ENCODE measurements around the gene FMR1NB.

FMR1NB gene, protein sequence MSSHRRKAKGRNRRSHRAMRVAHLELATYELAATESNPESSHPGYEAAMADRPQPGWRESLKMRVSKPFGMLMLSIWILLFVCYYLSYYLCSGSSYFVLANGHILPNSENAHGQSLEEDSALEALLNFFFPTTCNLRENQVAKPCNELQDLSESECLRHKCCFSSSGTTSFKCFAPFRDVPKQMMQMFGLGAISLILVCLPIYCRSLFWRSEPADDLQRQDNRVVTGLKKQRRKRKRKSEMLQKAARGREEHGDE

DNA sequence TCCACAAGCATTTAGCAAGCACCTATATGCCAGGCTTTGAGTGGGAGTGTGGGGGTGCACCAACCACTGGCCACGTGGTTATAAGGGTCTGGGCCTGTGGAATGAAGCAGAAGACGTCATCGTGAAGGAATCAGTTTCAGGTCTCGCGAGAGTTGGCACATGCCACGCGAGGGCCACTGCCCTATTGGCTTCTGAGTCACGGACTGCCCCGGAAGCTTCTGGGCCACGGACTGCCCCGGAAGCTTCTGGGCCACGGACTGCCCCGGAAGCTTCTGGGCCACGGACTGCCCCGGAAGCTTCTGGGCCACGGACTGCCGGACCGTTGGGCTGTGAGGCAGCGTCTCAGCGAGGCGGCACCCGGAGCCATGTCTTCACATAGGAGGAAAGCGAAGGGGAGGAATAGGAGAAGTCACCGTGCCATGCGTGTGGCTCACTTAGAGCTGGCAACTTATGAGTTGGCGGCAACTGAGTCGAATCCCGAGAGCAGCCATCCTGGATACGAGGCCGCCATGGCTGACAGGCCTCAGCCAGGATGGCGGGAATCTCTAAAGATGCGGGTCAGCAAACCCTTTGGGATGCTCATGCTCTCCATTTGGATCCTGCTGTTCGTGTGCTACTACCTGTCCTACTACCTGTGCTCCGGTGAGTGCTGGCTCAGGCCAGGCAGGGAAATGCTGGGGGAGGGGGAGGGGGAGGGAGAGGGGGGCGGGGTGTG is at the start of gene FMR1NB:
FMR1NB (plus strand) TSS at position 300 of the 715 bp plus-strand sequence; CDS start at position 366, 66 bp downstream.
- in situ Hi-C loops (cut with HindIII; ENCODE audit: low sequenced_read_pairs): no loop called here

DNA sequence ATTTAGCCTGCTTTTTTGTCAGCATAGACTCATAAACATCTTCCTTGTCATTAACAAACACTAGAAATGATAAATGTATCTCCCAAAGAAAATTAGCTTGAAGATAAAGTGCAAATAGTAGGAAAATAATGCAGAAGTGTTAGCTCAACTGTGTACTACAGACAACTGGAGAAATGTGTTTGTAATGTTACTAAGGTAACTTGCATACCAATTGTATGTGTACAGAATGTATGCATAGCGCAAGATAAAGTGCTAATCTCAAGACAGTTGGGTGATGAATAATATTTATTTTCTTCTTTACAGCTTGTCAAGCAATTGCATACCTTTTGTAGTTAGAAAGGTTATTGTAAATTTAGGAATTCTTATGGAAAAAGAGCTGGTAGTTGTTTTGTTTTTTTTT is 47.3 kb upstream of the FMR1NB start:
- in situ Hi-C loops (cut with HindIII; ENCODE audit: low sequenced_read_pairs): no loop called here

DNA sequence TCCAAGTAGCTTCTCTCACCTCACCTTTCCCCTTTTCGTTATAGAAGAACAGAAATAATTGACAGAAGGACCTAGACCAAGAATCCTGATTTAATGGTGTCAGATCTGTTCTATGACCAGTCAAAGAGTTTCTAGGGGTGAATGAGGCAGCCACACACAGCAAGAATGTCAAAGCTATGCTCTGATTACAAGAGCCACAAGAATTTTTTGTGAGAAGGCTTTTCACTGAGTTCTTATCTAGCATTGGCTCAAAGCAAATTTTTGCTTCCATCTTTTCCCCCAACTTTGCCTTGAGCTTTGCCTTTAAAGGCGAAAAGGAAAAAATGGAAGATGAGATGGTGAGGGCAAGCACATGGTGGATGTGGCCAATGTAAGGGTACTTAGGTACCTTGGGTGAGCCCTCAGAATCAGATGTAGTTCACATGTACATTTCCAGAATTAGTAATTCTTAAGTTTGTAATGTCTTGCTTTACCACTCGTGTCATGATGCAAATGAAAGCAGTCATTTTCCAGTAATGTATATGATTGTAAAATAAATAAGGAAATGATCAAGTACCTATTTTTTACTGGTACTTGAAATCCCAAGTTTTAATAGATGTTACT is 45.9 kb upstream of the FMR1NB start:
- in situ Hi-C loops (cut with HindIII; ENCODE audit: low sequenced_read_pairs): no loop called here

DNA sequence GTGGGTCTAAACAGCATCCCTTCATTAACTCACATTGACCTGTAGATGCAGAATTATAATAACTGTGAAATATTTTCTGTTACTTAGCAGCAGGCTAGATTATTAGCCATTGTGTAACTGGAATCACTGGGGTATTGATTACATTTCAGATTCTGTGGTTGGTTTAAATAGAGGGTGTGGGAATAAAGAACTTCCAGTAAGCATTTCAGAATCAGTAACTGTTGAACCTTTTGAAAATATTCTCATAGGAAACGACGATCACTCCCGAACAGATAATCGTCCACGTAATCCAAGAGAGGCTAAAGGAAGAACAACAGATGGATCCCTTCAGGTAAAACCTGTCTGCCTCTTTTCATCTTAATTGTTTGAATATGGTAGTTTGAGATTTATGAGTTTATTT is 35.9 kb upstream of the FMR1NB start:
- in situ Hi-C loops (cut with HindIII; ENCODE audit: low sequenced_read_pairs): no loop called here

DNA sequence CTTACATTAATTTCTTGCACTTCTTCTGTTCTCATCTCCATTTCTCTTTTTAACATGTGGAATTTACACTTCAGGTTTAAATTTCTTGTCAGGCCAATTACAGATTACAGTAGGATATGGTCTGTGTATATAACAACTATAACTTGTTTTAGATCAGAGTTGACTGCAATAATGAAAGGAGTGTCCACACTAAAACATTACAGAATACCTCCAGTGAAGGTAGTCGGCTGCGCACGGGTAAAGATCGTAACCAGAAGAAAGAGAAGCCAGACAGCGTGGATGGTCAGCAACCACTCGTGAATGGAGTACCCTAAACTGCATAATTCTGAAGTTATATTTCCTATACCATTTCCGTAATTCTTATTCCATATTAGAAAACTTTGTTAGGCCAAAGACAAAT is 32.6 kb upstream of the FMR1NB start:
- in situ Hi-C loops (cut with HindIII; ENCODE audit: low sequenced_read_pairs): no loop called here

DNA sequence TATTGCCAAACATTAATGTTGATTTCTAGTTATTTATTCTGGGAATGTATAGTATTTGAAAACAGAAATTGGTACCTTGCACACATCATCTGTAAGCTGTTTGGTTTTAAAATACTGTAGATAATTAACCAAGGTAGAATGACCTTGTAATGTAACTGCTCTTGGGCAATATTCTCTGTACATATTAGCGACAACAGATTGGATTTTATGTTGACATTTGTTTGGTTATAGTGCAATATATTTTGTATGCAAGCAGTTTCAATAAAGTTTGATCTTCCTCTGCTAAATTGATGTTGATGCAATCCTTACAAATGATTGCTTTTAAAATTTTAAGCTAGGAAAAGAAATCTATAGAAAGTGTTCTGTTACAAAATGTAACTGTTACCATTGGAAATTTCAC is 30.8 kb upstream of the FMR1NB start:
- in situ Hi-C loops (cut with HindIII; ENCODE audit: low sequenced_read_pairs): no loop called here

DNA sequence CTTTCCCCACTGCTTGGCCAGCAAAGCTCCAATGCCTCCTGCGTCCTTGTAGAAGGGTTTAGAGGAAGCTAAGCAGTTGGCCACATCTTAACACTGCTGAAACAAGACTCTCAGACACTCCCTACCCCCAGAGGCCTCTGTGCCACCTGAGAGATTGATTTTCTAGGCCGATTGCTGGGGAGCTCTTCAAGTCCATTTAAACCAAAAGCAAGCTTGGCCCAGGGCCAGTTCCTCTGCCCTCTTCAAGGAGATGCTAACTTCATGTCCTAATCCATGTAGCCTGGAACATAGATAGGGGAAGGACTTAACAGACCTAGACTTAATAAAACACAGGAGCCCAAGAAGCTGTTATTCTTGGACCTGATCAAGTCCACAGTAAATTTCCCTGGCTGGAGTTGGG is 27.2 kb upstream of the FMR1NB start:
- in situ Hi-C loops (cut with HindIII; ENCODE audit: low sequenced_read_pairs): no loop called here

DNA sequence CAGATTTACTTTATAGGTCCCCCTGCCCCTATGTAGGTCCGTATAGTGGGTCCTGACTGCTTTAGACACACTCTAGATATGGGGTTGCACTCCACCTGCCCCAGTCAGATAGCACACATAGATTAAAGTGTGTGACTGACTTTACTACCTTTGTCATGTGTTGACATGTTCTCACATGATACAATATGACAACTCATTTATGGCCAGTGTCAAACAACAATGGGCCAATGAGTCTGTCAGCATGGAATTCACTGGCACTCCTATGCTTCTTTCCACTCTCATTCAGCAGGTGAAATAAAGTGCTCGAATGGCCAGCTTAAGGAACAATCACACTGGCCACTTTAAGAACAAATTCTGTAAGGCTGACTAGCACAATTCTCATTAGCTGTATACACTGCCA is 23.8 kb upstream of the FMR1NB start:
- in situ Hi-C loops (cut with HindIII; ENCODE audit: low sequenced_read_pairs): no loop called here

DNA sequence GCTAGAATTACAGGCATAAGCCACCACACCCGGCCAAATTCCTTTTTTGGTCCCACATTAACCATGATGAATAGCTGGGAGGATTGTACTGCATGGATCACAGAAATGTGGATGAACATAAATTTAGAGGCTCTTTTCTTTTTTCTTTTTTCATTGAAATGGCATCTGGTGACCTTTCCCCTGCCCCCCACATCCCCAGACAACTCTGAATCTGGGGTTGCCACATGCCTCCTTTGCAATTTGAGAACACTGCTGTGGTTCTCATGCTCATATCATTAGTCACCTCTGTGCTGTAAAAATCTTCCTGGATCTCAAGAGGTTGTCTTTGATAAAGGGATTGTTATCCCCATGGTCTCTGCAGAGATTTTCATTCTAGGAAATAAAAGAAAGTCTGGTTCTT is 22.8 kb upstream of the FMR1NB start:
- in situ Hi-C loops (cut with HindIII; ENCODE audit: low sequenced_read_pairs): no loop called here

DNA sequence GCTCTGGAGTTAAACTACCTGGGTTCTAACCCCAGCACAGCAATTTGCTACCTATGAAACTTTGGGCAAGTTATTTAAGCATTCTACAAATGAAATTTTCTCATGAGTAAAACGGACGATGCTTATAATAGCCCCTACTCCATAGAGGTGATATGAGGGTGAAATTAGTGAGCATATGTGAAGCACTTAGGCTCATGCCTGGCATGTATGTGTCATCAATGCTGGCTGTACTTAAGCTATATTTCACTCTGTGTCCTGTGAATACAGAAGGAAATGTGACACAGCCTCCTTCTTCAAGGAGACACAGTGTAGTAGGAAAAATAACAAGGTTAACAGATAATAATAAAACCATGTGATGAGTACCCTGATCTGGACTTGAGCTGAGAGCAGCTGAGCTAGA is 20.4 kb upstream of the FMR1NB start:
- in situ Hi-C loops (cut with HindIII; ENCODE audit: low sequenced_read_pairs): no loop called here

DNA sequence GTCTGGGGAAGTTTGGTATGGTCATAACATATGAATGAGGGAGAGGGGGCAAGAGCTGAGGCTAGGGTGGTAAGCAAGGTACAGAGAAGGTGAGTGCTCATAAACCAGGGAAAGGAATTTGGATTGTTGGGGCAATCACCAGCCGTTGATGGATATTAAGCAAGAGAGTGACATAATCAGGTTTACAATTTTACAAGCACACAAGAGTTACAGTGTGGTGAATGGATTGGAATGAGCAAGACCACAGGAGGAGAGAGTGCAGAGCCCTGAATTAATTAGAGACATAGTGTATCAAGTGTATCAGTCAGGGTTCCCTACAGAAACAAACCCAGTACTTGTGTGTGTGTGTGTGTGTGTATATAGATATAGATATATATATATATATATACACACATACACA is 18.7 kb upstream of the FMR1NB start:
- in situ Hi-C loops (cut with HindIII; ENCODE audit: low sequenced_read_pairs): no loop called here

DNA sequence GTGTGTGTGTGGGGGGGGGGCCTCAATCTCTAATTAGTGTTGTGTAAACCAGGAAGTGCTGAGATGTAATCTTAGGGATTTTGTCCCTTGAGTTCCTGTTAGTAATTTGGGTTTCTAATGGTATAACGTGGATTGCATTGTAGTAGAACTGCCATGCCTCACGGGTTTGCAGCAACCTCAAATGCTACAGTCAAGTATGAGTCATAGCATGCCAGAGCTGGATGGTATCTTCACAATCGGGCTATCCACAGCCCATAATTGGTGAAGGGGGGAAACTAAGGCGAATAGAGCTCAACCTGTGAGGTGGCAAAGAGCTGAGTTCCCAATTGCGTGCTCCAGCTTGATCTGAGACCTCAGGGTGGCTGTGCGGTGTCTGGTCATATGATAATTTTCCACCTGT is 2.2 kb upstream of the FMR1NB start:
- in situ Hi-C loops (cut with HindIII; ENCODE audit: low sequenced_read_pairs): no loop called here

DNA sequence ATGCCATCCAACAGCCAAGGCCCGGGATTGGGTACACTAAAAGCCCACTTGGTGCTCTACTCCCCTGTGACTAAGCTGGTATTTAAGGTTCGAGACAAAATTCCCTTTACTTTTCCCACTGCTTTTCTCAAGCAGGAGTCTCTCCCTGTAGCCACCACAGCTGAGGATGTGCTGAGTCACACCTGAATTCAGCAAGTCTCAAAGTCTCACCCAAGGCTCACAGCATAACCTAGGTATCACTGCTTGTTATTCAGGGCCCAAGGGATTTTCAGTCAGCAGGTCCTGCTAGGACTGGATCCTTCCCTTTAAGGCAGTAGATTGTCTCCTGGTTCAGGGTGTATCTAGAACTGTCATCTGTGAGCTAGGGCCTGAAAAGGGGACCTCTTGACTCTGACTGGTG is 39.2 kb downstream of the FMR1NB start:
- in situ Hi-C loops (cut with HindIII; ENCODE audit: low sequenced_read_pairs): no loop called here

DNA sequence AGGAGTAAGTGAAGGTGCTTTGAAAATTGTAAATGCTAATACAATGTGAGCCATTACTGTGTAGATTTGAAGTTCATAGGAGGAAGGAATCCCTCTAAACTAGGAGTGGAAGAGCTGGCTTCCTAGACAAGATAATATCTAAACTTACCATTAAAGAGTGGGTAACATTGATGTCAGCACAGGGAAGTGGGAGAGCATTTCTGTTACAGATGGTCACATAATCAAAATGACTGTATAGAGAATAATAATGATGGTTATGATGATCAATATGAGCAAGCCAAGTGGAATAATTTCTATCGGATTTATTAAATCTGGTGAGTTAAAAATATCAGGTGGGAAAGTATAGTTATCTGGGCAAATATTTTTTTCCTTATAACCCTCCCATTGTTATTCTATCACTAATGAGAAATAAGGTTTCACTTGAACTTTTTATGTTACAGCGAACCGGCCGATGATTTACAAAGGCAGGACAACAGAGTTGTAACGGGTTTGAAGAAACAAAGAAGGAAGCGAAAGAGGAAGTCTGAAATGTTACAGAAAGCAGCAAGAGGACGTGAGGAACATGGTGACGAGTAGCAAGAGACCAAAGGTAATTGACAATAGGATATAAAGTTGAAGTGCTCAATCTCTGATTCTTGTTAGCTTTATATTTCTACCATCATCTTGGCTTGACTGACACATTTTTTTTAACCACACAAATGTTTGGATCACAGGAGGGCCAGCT is 43.5 kb downstream of the FMR1NB start:
- in situ Hi-C loops (cut with HindIII; ENCODE audit: low sequenced_read_pairs): no loop called here

DNA sequence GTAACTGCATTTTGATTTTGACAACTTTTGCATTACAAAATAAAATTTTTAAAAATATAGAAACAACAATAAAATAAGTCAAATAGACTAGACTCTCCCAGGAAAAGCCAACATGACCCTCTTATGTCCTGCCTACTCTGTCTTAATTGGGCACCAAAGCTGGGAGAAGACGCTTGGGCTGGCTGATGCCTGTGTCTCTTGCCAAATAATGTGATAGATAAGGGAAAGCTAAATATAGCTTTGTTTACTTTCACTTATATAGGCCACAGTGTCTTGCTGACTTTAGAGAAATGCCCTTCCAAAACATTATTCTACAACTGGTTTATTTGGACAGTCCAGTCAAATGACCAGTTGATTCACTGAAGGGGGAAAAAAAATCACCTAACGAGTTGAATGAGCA is 54.2 kb downstream of the FMR1NB start:
- in situ Hi-C loops (cut with HindIII; ENCODE audit: low sequenced_read_pairs): no loop called here

DNA sequence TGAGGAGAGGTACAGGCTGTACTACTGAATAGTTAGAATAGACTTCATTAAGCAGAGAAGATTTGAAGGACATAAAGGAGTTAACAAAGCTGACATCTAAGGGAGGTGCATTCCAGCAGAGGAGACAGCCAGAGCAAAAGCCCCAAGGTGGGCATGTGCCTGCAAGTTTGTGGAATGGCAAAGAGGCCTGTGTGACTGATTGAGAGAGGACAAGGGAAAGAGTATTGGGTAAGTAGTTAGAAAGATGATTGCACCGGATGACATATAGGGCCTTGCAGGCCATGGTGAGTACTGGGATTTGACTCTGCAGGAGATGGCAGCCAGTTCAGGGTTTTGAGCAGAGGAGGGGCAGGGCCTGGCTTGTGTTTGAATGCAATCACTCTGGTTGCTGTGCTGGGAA is 55.9 kb downstream of the FMR1NB start:
- in situ Hi-C loops (cut with HindIII; ENCODE audit: low sequenced_read_pairs): no loop called here

DNA sequence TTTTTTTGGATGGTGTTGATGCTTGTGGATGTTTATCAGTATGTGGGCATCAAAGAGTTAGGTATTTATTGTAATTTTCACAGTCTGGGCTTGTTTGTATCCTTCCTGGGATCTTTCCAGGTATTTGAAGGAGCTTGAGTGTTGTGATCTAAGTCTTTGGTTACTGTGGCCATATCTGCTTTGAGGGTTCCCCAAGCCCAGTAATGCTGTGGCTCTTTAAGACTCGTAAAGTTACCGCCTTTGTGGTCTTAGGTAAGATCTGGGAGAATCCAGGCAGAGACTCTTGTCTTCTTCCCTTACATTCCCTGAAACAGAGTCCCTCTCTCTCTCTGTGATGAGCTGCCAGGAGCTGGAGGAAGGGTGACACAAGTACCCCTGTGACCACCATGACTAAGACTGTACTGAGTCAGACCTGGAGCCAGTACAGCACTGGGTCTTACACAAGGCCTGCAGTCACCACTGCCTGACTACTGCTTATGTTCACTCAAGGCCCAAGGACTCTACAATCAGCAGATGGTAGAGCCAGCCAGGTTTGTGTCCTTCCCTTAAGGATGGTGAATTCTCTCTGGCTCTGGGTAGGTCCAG is 62.2 kb downstream of the FMR1NB start:
- in situ Hi-C loops (cut with HindIII; ENCODE audit: low sequenced_read_pairs): no loop called here

DNA sequence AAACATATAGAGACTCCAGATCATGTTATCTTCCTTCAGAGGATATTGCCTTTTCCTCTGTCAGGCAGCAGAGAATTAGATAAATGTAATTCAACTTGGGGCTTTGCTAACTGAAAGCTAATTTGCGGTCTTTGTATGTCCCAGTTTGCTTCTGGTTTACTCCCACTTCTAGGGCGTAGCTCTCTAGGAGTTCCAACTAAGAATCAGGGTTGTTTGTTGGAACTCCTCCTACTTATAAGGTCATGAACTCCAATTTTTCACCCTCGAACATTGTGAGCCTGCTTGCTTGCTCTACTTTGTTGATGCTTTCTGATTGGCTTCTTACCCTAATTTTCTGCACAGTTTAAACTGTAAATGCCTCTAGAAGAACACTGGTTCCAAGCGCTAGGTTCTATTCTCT is 66.1 kb downstream of the FMR1NB start:
- in situ Hi-C loops (cut with HindIII; ENCODE audit: low sequenced_read_pairs): no loop called here

DNA sequence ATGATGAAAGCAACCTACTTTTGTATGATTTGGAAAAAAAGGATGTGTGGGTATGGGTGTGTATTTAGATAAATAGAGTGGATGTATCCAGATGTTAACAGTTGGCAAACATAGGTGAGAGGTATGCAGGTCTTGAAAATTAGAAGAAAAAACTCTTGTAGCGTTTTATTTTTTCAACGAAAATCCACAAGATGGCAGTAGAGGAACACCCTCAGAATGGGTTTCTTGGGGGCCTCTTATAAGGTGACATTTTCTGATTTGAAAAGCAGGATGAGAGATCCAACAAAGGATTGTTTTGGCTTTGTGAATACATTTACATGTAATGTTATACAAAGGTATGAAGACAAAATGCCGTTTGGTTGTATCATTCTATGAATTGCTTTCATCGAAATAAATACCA is 68.3 kb downstream of the FMR1NB start:
- in situ Hi-C loops (cut with HindIII; ENCODE audit: low sequenced_read_pairs): no loop called here

DNA sequence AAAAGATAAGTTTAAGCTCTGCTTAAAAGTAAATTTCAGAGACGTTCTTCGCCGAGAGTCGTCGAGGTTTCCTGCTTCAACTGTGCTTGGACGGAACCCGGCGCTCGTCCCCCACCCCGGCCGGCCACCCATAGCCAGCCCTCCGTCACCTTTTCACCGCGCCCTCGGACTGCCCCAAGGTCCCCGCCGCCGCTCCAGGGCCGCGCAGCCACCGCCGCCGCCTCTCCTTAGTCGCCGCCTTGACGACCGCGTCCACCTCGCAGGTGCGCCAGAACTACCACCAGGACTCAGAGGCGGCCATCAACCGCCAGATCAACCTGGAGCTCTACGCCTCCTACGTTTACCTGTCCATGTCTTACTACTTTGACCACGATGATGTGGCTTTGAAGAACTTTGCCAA is 70.8 kb downstream of the FMR1NB start:
- in situ Hi-C loops (cut with HindIII; ENCODE audit: low sequenced_read_pairs): no loop called here

DNA sequence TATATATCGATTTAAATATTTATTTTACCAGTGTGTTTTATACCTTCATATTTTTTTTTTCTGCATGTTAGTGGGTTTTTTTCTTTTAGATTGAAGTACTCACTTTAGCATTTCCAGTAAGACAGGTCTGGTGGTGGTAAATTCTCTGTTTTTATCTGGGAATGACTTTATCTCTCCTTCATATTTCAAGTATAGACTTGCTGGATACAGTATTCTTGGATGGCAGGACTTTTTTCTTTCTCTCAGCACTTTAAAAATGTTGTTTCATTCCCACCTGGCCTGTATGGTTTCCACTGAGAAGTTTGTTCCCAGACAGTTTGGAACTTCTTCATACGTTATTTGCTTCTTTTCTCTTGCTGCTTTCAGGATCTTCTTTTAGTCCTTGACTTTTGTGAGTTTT is 86.1 kb downstream of the FMR1NB start:
- in situ Hi-C loops (cut with HindIII; ENCODE audit: low sequenced_read_pairs): no loop called here
